Measurements from ENCODE around the gene TRAM2.

DNA sequence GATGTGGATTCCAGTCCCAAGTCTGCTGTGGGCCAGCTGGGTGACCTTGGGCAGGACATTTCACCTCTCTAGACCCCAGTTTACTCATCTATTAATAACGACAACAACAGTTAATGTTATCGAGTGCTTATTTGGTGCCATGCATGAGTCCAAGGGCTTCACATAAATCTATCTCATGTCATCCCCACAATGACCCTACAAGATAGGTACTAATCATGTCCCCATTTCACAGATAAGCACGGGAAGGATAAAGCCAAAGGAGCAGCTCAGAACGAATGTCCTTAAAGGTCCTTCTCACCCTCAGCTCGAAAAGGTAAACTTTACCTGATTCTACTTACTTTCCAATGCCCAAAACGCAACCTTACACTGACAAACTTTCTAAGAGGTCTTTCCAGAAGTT, 35.7 kb downstream of the TRAM2 start:
- TF ChIP-seq, protein P1, sequence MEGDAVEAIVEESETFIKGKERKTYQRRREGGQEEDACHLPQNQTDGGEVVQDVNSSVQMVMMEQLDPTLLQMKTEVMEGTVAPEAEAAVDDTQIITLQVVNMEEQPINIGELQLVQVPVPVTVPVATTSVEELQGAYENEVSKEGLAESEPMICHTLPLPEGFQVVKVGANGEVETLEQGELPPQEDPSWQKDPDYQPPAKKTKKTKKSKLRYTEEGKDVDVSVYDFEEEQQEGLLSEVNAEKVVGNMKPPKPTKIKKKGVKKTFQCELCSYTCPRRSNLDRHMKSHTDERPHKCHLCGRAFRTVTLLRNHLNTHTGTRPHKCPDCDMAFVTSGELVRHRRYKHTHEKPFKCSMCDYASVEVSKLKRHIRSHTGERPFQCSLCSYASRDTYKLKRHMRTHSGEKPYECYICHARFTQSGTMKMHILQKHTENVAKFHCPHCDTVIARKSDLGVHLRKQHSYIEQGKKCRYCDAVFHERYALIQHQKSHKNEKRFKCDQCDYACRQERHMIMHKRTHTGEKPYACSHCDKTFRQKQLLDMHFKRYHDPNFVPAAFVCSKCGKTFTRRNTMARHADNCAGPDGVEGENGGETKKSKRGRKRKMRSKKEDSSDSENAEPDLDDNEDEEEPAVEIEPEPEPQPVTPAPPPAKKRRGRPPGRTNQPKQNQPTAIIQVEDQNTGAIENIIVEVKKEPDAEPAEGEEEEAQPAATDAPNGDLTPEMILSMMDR (IDR thresholded peaks at IDR 0.05) = no peak
- no peak for TF ChIP-seq POLR2A (IDR thresholded peaks at IDR 0.05)

All from vagina (tissue), 2 donors.